Endothelial cell of umbilical vein (primary cell): ENCODE results near the gene CNTFR. TPM values are rescaled to one million over a fixed set of nuclear protein-coding genes. Genes with fewer than 3 reads are reported as not detected.

ENCODE experiments used
- BruUV-seq: library from RNA; stranded (reverse); fragments of 400-500 nt; replicated peaks from 2 replicates; lab custom pipeline; 2021; lab: Mats Ljungman, UMichigan
- CTCF ChIA-PET: fragments of 300-600, 350-600 bp; sonication (Branson Sonifier 250); formaldehyde crosslinking; loops from one replicate; lab custom pipeline; 2021; ENCODE audit warnings: antibody characterized with exemption, inconsistent platforms; lab: Charles Lee
- POLR2A ChIA-PET: fragments of 300-600, 350-600 bp; sonication (Branson Sonifier 250); formaldehyde crosslinking; loops from one replicate; lab custom pipeline; 2021; ENCODE audit warnings: antibody characterized with exemption, inconsistent platforms; lab: Charles Lee
- DNase-seq: peaks from one replicate; pipeline ENCODE4 v3.0.0-alpha.2; 2011; ENCODE audit warnings: low read depth, low spot score
- FAIRE-seq: peaks from 2 replicates; lab custom pipeline; 2011; peaks lifted over from hg19 to GRCh38; lab: Jason Lieb, UNC
- H2AFZ ChIP-seq: 2 replicates; pipeline ENCODE4 v1.6.0; 2012; ENCODE audit warnings: low read depth, low read length, control low read depth, inconsistent platforms
- H3K27ac ChIP-seq: 2 replicates; pipeline ENCODE4 v1.5.1; 2011; ENCODE audit warnings: low read depth, mild to moderate bottlenecking, control low read depth, low read length, moderate library complexity; ENCODE audit not compliant: insufficient read depth
- H3K27me3 ChIP-seq, 2 experiments: 2 replicates each; pipeline versions ENCODE4 v1.6.0 to v1.6.1; 2011; ENCODE audit warnings: low read length in 2 of 2, mixed read lengths in 1 of 2; ENCODE audit not compliant: control insufficient read depth in 2 of 2, insufficient read depth in 2 of 2
- H3K36me3 ChIP-seq, 2 experiments: 2 replicates in 1 of 2; 3 replicates in 1 of 2; pipeline ENCODE4 v1.5.1; 2011; ENCODE audit warnings: low read length in 2 of 2, mild to moderate bottlenecking in 1 of 2, moderate library complexity in 1 of 2; ENCODE audit not compliant: control insufficient read depth in 2 of 2, insufficient read depth in 2 of 2; ENCODE audit errors: extremely low read depth in 1 of 2
- H3K4me1 ChIP-seq: 3 replicates; pipeline ENCODE4 v1.5.1; 2011; ENCODE audit warnings: mild to moderate bottlenecking, low read length; ENCODE audit not compliant: control insufficient read depth, insufficient read depth; ENCODE audit errors: extremely low read depth
- H3K4me2 ChIP-seq: 2 replicates; pipeline ENCODE4 v1.6.1; 2011; ENCODE audit warnings: low read length, control low read depth, mixed read lengths; ENCODE audit not compliant: insufficient read depth
- H3K4me3 ChIP-seq, 3 experiments: fragments of 200-600 bp in 1 of 3; sonication (generic), shearing (Covaris generic) in 1 of 3; replicated peaks in 1 of 3; 2 replicates each; pipeline ENCODE4 v1.5.1; 2011 to 2016; ENCODE audit warnings: control low read depth in 3 of 3, low read length in 3 of 3, mild to moderate bottlenecking in 2 of 3, inconsistent platforms in 1 of 3, low read depth in 1 of 3, moderate library complexity in 1 of 3; ENCODE audit not compliant: insufficient read depth in 1 of 3
- H3K79me2 ChIP-seq: 2 replicates; pipeline ENCODE4 v1.6.0; 2012; ENCODE audit warnings: low read length, inconsistent platforms; ENCODE audit not compliant: control insufficient read depth, insufficient read depth
- H3K9ac ChIP-seq: replicated peaks from 2 replicates; pipeline ENCODE3; 2011; ENCODE audit warnings: low read length, control low read depth; ENCODE audit not compliant: insufficient read depth; ENCODE audit errors: extremely low read depth
- H3K9me1 ChIP-seq: replicated peaks from 3 replicates; pipeline ENCODE4 v1.6.0; 2011; ENCODE audit warnings: mild to moderate bottlenecking, low read length; ENCODE audit not compliant: control insufficient read depth, insufficient read depth; ENCODE audit errors: extremely low read depth
- H3K9me3 ChIP-seq: replicated peaks from 2 replicates; pipeline ENCODE4 v1.5.1; 2012; ENCODE audit warnings: low read length, inconsistent platforms; ENCODE audit not compliant: control insufficient read depth, insufficient read depth
- H4K20me1 ChIP-seq: replicated peaks from 2 replicates; pipeline ENCODE3; 2011; ENCODE audit warnings: mild to moderate bottlenecking, low read length; ENCODE audit not compliant: control insufficient read depth, insufficient read depth; ENCODE audit errors: extremely low read depth
- EZH2 ChIP-seq: IDR thresholded peaks from 2 replicates; pipeline ENCODE4 v1.6.1; 2012; ENCODE audit warnings: borderline replicate concordance, low read depth, mild to moderate bottlenecking, moderate library complexity, low read length, inconsistent platforms; ENCODE audit not compliant: severe bottlenecking
- FOS ChIP-seq: IDR thresholded peaks from 2 replicates; pipeline ENCODE4 v1.6.1; 2011; ENCODE audit warnings: mild to moderate bottlenecking, low read length, moderate library complexity, borderline replicate concordance; ENCODE audit not compliant: insufficient read depth
- GATA2 ChIP-seq: IDR thresholded peaks from 2 replicates; pipeline ENCODE4 v1.7.0; 2011; ENCODE audit warnings: low read depth, mild to moderate bottlenecking, moderate library complexity, mixed read lengths, low read length; ENCODE audit not compliant: insufficient read length, insufficient read depth
- JUN ChIP-seq: IDR thresholded peaks from 2 replicates; pipeline ENCODE4 v1.6.1; 2011; ENCODE audit warnings: borderline replicate concordance, low read depth; ENCODE audit not compliant: insufficient read length, insufficient read depth
- MAX ChIP-seq: IDR thresholded peaks from 2 replicates; pipeline ENCODE4 v1.6.1; 2011; ENCODE audit not compliant: insufficient read depth, insufficient read length
- MYC ChIP-seq: IDR thresholded peaks from one replicate; pipeline ENCODE4 v1.6.1; 2011; ENCODE audit warnings: mild to moderate bottlenecking, low read depth, low read length
- POLR2A ChIP-seq: IDR thresholded peaks from 2 replicates; pipeline ENCODE4 v1.6.1; 2012; ENCODE audit warnings: low read depth, mild to moderate bottlenecking, control low read depth, low read length
- POLR2AphosphoS5 ChIP-seq: IDR thresholded peaks from 2 replicates; pipeline ENCODE4 v1.6.1; 2012; ENCODE audit warnings: low read depth, mild to moderate bottlenecking, control low read depth, low read length, moderate library complexity; ENCODE audit not compliant: insufficient read depth
- dilution Hi-C: fragments of 300-500 bp; cut with MboI; formaldehyde crosslinking; loops from one replicate; pipeline ENCODE4 v1.15.0; 2019; ENCODE audit warnings: low sequenced_read_pairs; ENCODE audit not compliant: extremely low pct_ligation_motif_present
- intact Hi-C: fragments of 100-400 bp; cut with micrococcal nuclease; formaldehyde crosslinking; loops from one replicate; pipeline ENCODE4 v1.10.0; 2022
- polyA plus RNA-seq, 4 experiments: library from polyadenylated mRNA; depleted of rRNA in 3 of 4; stranded (reverse) in 3 of 4; unstranded in 1 of 4; fragments of >200 nt; gene quantifications; 2 replicates each; pipeline versions ENCODE4 v1.2.1 to v1.2.3, GENCODE V29; 2011 to 2012; ENCODE audit warnings: missing spikeins in 1 of 4
- total RNA-seq: library from RNA; stranded (reverse); gene quantifications from 2 replicates; pipeline ENCODE4 v1.2.3, GENCODE V29; 2021
- TF ChIP-seq, protein P1 (sequence below), 2 donors: IDR thresholded peaks; 1 replicate in 1 of 2; 2 replicates in 1 of 2; pipeline ENCODE4 v1.5.1; 2011; ENCODE audit warnings: low read length in 2 of 2, mild to moderate bottlenecking in 2 of 2, moderate library complexity in 2 of 2, control low read depth in 1 of 2, inconsistent platforms in 1 of 2, low read depth in 1 of 2; ENCODE audit not compliant: insufficient read depth in 1 of 2; ENCODE audit errors: extremely low read depth in 1 of 2

The CNTFR gene
- total and polyA plus RNA-seq, 2 donors (not counting 3 experiments of a cell fraction or from before 2014, with no cell fraction given): not detected

GRCh38 chr9:34580358-34580757, 9.2 kb downstream of the CNTFR start:
- ChIA-PET CTCF (interaction anchor here (0.9 to 8.5 kb wide), 7 partner anchors 12 to 176 kb away, joined by 3 to 106 read pairs (median 5); no protein-coding TSS in a partner anchor), POLR2A (no interaction called here)
- H3K9ac ChIP-seq: no peak overlapping the region
- H3K4me3 ChIP-seq: no peak overlapping the region
- BruUV-seq: no TSS peak
- FAIRE-seq: no peak
- no peaks in the 10 kb centered on the region for H4K20me1 ChIP-seq
- H3K9me3 ChIP-seq: no peaks in the 10 kb centered on the region
- no peaks in the 10 kb centered on the region for H3K36me3 ChIP-seq
- dilution Hi-C loops: no loop called here
- H3K9me1 ChIP-seq: no peaks in the 10 kb centered on the region
- DNase-seq: no peak
- no peaks in the 10 kb centered on the region for H3K4me1 ChIP-seq
- no peak overlapping the region for H2AFZ ChIP-seq
- H3K27me3 ChIP-seq: peaks cover 68 to 72% of the 10 kb centered on the region in 2 experiments
- H3K27ac ChIP-seq: no peak overlapping the region
- no peaks in the 10 kb centered on the region for H3K79me2 ChIP-seq
- H3K4me2 ChIP-seq: no peak overlapping the region
- intact Hi-C loops: no loop called here
- TF ChIP-seq POLR2A (no peak), POLR2AphosphoS5 (no peak), GATA2 (no peak), MYC (no peak), JUN (no peak), EZH2 (no peak), FOS (no peak), MAX (no peak)
- TF ChIP-seq, protein P1, sequence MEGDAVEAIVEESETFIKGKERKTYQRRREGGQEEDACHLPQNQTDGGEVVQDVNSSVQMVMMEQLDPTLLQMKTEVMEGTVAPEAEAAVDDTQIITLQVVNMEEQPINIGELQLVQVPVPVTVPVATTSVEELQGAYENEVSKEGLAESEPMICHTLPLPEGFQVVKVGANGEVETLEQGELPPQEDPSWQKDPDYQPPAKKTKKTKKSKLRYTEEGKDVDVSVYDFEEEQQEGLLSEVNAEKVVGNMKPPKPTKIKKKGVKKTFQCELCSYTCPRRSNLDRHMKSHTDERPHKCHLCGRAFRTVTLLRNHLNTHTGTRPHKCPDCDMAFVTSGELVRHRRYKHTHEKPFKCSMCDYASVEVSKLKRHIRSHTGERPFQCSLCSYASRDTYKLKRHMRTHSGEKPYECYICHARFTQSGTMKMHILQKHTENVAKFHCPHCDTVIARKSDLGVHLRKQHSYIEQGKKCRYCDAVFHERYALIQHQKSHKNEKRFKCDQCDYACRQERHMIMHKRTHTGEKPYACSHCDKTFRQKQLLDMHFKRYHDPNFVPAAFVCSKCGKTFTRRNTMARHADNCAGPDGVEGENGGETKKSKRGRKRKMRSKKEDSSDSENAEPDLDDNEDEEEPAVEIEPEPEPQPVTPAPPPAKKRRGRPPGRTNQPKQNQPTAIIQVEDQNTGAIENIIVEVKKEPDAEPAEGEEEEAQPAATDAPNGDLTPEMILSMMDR (IDR thresholded peaks at IDR 0.05; ENCODE audit: extremely low read depth in 1 of 2, insufficient read depth in 1 of 2, low read depth in 1 of 2, low read length in 2 of 2): no peak
